Skeletal muscle tissue (tissue), 4 donors: ENCODE data around the gene NNMT. TPM values are rescaled to one million over a fixed set of nuclear protein-coding genes. Genes with fewer than 3 reads are reported as not detected.

Source experiments
- H3K27ac ChIP-seq: one replicate; pipeline ENCODE4 v1.7.0; 2013; ENCODE audit warnings: mild to moderate bottlenecking, low read depth, low read length, inconsistent platforms
- H3K27me3 ChIP-seq, 3 donors: one replicate each; pipeline ENCODE4 v1.7.0; 2013; ENCODE audit warnings: low read length in 3 of 3; ENCODE audit not compliant: control insufficient read depth in 3 of 3, insufficient read depth in 3 of 3
- H3K36me3 ChIP-seq, 3 donors: one replicate each; pipeline ENCODE4 v1.7.0; 2013; ENCODE audit warnings: low read length in 3 of 3; ENCODE audit not compliant: control insufficient read depth in 3 of 3, insufficient read depth in 3 of 3
- H3K4me1 ChIP-seq, 3 donors: one replicate each; pipeline ENCODE4 v1.7.0; 2013; ENCODE audit warnings: low read length in 3 of 3, mild to moderate bottlenecking in 3 of 3; ENCODE audit not compliant: control insufficient read depth in 3 of 3, insufficient read depth in 3 of 3
- H3K4me3 ChIP-seq, 3 donors: one replicate each; pipeline ENCODE4 v1.7.0; 2013; ENCODE audit warnings: low read length in 3 of 3
- H3K9ac ChIP-seq, 3 donors: one replicate each; pipeline ENCODE4 v1.7.0; 2013; ENCODE audit warnings: low read length in 3 of 3, mild to moderate bottlenecking in 3 of 3, moderate library complexity in 2 of 3, low read depth in 1 of 3
- H3K9me3 ChIP-seq, 3 donors: one replicate each; pipeline ENCODE4 v1.7.0; 2013; ENCODE audit warnings: low read length in 3 of 3; ENCODE audit not compliant: control insufficient read depth in 3 of 3
- total RNA-seq: library from RNA; depleted of rRNA; stranded (reverse); fragments of >200 nt; gene quantifications from one replicate; pipeline ENCODE4 v1.2.3, GENCODE V29; 2014
- donor health status: Osteomylitis.

Gene NNMT
- total RNA-seq, 1 donor from 2014 or later, result 87.2 TPM

GRCh38 chr11:114262681-114263512 lies 33.3 kb upstream of the NNMT start:
- no peaks in the 10 kb centered on the region for H3K9me3 ChIP-seq
- peaks cover 21 to 37% (median 31%) of the 10 kb centered on the region in 3 donors for H3K4me1 ChIP-seq
- H3K9ac ChIP-seq, result no peak overlapping the region
- no peaks in the 10 kb centered on the region for H3K36me3 ChIP-seq
- no peak overlapping the region for H3K4me3 ChIP-seq
- H3K27ac ChIP-seq, result no peak overlapping the region
- H3K27me3 ChIP-seq, result no peaks in the 10 kb centered on the region

- Histone ChIP-seq H3K9ac (no peak overlapping the region), H3K27ac (no peak overlapping the region), H3K4me3 (no peak overlapping the region), H3K36me3 (no peaks in the 10 kb centered on the region), H3K9me3 (no peaks in the 10 kb centered on the region), H3K4me1 (peaks cover 14 to 30% (median 24%) of the 10 kb centered on the region in 3 donors), H3K27me3 (no peaks in the 10 kb centered on the region)
Observed at GRCh38 chr11:114263513-114264170, 32.6 kb upstream of the NNMT start.

GRCh38 chr11:114264381-114264780 lies 31.8 kb upstream of the NNMT start:
- Histone ChIP-seq H3K27me3 (no peaks in the 10 kb centered on the region), H3K4me3 (no peak overlapping the region), H3K9me3 (no peaks in the 10 kb centered on the region), H3K4me1 (peaks cover 7 to 22% (median 16%) of the 10 kb centered on the region in 3 donors), H3K36me3 (no peaks in the 10 kb centered on the region), H3K27ac (no peak overlapping the region), H3K9ac (no peak overlapping the region)

GRCh38 chr11:114265122-114265878 lies 30.9 kb upstream of the NNMT start:
- Histone ChIP-seq H3K9ac (no peak overlapping the region), H3K4me3 (no peak overlapping the region), H3K36me3 (no peaks in the 10 kb centered on the region), H3K27me3 (no peaks in the 10 kb centered on the region), H3K9me3 (no peaks in the 10 kb centered on the region), H3K4me1 (peaks cover 4 to 13% (median 7%) of the 10 kb centered on the region in 3 donors), H3K27ac (no peak overlapping the region)

- H3K27me3 ChIP-seq, result no peaks in the 10 kb centered on the region
- no peak overlapping the region for H3K4me3 ChIP-seq
- no peak overlapping the region for H3K9ac ChIP-seq
- no peak overlapping the region for H3K27ac ChIP-seq
- no peaks in the 10 kb centered on the region for H3K9me3 ChIP-seq
- H3K4me1 ChIP-seq, result peaks cover 0 to 1% (median 0%) of the 10 kb centered on the region in 3 donors
- H3K36me3 ChIP-seq, result no peaks in the 10 kb centered on the region
Observed at GRCh38 chr11:114269498-114269897, 26.7 kb upstream of the NNMT start.

GRCh38 chr11:114270531-114271270 lies 25.5 kb upstream of the NNMT start:
- Histone ChIP-seq H3K9ac (no peak overlapping the region), H3K27ac (no peak overlapping the region), H3K4me1 (peaks cover 0 to 11% (median 0%) of the 10 kb centered on the region in 3 donors), H3K27me3 (no peaks in the 10 kb centered on the region), H3K9me3 (no peaks in the 10 kb centered on the region), H3K36me3 (no peaks in the 10 kb centered on the region), H3K4me3 (no peak overlapping the region)

- H3K27me3 ChIP-seq, result no peaks in the 10 kb centered on the region
- no peaks in the 10 kb centered on the region for H3K9me3 ChIP-seq
- H3K27ac ChIP-seq, result no peak overlapping the region
- H3K36me3 ChIP-seq, result no peaks in the 10 kb centered on the region
- H3K9ac ChIP-seq, result no peak overlapping the region
- H3K4me1 ChIP-seq, result peaks cover 0 to 11% (median 0%) of the 10 kb centered on the region in 3 donors
- H3K4me3 ChIP-seq, result no peak overlapping the region
Observed at GRCh38 chr11:114271316-114271715, 24.9 kb upstream of the NNMT start.

GRCh38 chr11:114272311-114272710 lies 23.9 kb upstream of the NNMT start:
- no peaks in the 10 kb centered on the region for H3K27me3 ChIP-seq
- no peak overlapping the region for H3K27ac ChIP-seq

GRCh38 chr11:114273071-114273470 lies 23.1 kb upstream of the NNMT start:
- Histone ChIP-seq H3K27ac (no peak overlapping the region), H3K9me3 (no peaks in the 10 kb centered on the region), H3K36me3 (no peaks in the 10 kb centered on the region), H3K4me3 (no peak overlapping the region), H3K9ac (no peak overlapping the region), H3K4me1 (peaks cover 0 to 11% (median 0%) of the 10 kb centered on the region in 3 donors), H3K27me3 (no peaks in the 10 kb centered on the region)

More at GRCh38 chr11:114272311-114272710, 23.9 kb upstream of the NNMT start:
- Histone ChIP-seq H3K9me3 (no peaks in the 10 kb centered on the region), H3K4me1 (peaks cover 0 to 11% (median 0%) of the 10 kb centered on the region in 3 donors), H3K36me3 (no peaks in the 10 kb centered on the region), H3K4me3 (no peak overlapping the region), H3K9ac (no peak overlapping the region)
